Measurements from ENCODE around the gene POLR3B. TPM values are rescaled to one million over a fixed set of nuclear protein-coding genes. Genes with fewer than 3 reads are reported as not detected.
"Not testable (repeated sequence)": the region's sequence is repeated elsewhere in the genome, so short reads cannot be mapped to it uniquely, and the experiment has no call there.

Gene POLR3B
- total RNA-seq, 1 donor = 3.0 TPM

GRCh38 chr12:106342397-106343213, 14.9 kb upstream of the POLR3B start:
- no peak for DNase-seq (ENCODE audit: low read depth in 2 of 3, low spot score in 2 of 3)

GRCh38 chr12:106343214-106343528, 14.4 kb upstream of the POLR3B start:
- DNase-seq (ENCODE audit: low read depth in 2 of 3, low spot score in 2 of 3) = no peak

- no peak for DNase-seq (ENCODE audit: low read depth in 2 of 3, low spot score in 2 of 3)
These were observed 13.4 kb upstream of the POLR3B start for GRCh38 chr12:106344131-106344530.

GRCh38 chr12:106345746-106346145, 11.8 kb upstream of the POLR3B start:
- DNase-seq (ENCODE audit: low read depth in 2 of 3, low spot score in 2 of 3) = peak in 2 of 3 donors; percentile 26 to 42

GRCh38 chr12:106348411-106348810, 9.1 kb upstream of the POLR3B start:
- DNase-seq (ENCODE audit: low read depth in 2 of 3, low spot score in 2 of 3) = no peak

GRCh38 chr12:106353175-106353574, 4.4 kb upstream of the POLR3B start:
- DNase-seq (ENCODE audit: low read depth in 2 of 3, low spot score in 2 of 3) = no peak

- DNase-seq (ENCODE audit: low read depth in 2 of 3, low spot score in 2 of 3) = peak in 2 of 3 donors; percentile 61 to 68
These were observed 1.1 kb downstream of the POLR3B start for GRCh38 chr12:106358396-106359241.

GRCh38 chr12:106359646-106360399, 2.3 kb downstream of the POLR3B start:
- DNase-seq (ENCODE audit: low read depth in 2 of 3, low spot score in 2 of 3) = no peak

- DNase-seq (ENCODE audit: low read depth in 2 of 3, low spot score in 2 of 3) = no peak
These were observed 2.9 kb downstream of the POLR3B start for GRCh38 chr12:106360400-106360994.

GRCh38 chr12:106362971-106363370, 5.4 kb downstream of the POLR3B start:
- no peak for DNase-seq (ENCODE audit: low read depth in 2 of 3, low spot score in 2 of 3)

- no peak for DNase-seq (ENCODE audit: low read depth in 2 of 3, low spot score in 2 of 3)
These were observed 6.7 kb downstream of the POLR3B start for GRCh38 chr12:106364261-106364660.

- no peak for DNase-seq (ENCODE audit: low read depth in 2 of 3, low spot score in 2 of 3)
These were observed 12.2 kb downstream of the POLR3B start for GRCh38 chr12:106369624-106370346.

GRCh38 chr12:106378788-106379187, 21.2 kb downstream of the POLR3B start:
- no peak for DNase-seq (ENCODE audit: low read depth in 2 of 3, low spot score in 2 of 3)

- DNase-seq (ENCODE audit: low read depth in 2 of 3, low spot score in 2 of 3) = no peak
These were observed 23.4 kb downstream of the POLR3B start for GRCh38 chr12:106380954-106381353.

- not testable (repeated sequence) for DNase-seq (ENCODE audit: low read depth in 2 of 3, low spot score in 2 of 3)
These were observed 24.3 kb downstream of the POLR3B start for GRCh38 chr12:106381866-106382265.

GRCh38 chr12:106386813-106387535, 29.4 kb downstream of the POLR3B start:
- DNase-seq (ENCODE audit: low read depth in 2 of 3, low spot score in 2 of 3) = no peak

- no peak for DNase-seq (ENCODE audit: low read depth in 2 of 3, low spot score in 2 of 3)
These were observed 30.4 kb downstream of the POLR3B start for GRCh38 chr12:106387848-106388377.

GRCh38 chr12:106389151-106389550, 31.6 kb downstream of the POLR3B start:
- no peak for DNase-seq (ENCODE audit: low read depth in 2 of 3, low spot score in 2 of 3)

- DNase-seq (ENCODE audit: low read depth in 2 of 3, low spot score in 2 of 3) = no peak
These were observed 35.2 kb downstream of the POLR3B start for GRCh38 chr12:106392759-106393158.

All from hematopoietic multipotent progenitor cell (in vitro differentiated cells).